ENCODE data around the gene KCNQ1.

The KCNQ1 gene

GRCh38 chr11:2564588-2565425 lies 120.0 kb downstream of the KCNQ1 start:
- no peak for TF ChIP-seq ZFP30 (CRISPR knock-in tag; IDR thresholded peaks at IDR 0.05)
- TF ChIP-seq CSRNP3 (CRISPR knock-in tag; IDR thresholded peaks at IDR 0.05): no peak
- TF ChIP-seq TSHZ2 (CRISPR knock-in tag; IDR thresholded peaks at IDR 0.05): no peak
- TF ChIP-seq ZC3H10 (CRISPR knock-in tag; IDR thresholded peaks at IDR 0.05): no peak
- no peak for TF ChIP-seq TOX (CRISPR knock-in tag; IDR thresholded peaks at IDR 0.05; ENCODE audit: borderline replicate concordance)
- no peak for TF ChIP-seq OSR1 (CRISPR knock-in tag; IDR thresholded peaks at IDR 0.05)
- TF ChIP-seq GLIS3 (CRISPR knock-in tag; IDR thresholded peaks at IDR 0.05): no peak
- TF ChIP-seq ZNF8 (CRISPR knock-in tag; IDR thresholded peaks at IDR 0.05): no peak
- no peak for TF ChIP-seq ARNTL (CRISPR knock-in tag; IDR thresholded peaks at IDR 0.05; ENCODE audit: borderline replicate concordance, low read depth)
- no peak for TF ChIP-seq SNAI2 (CRISPR knock-in tag; IDR thresholded peaks at IDR 0.05)
- no peak for TF ChIP-seq RARB (CRISPR knock-in tag; IDR thresholded peaks at IDR 0.05)
- no peak for TF ChIP-seq TCF4 (CRISPR knock-in tag; IDR thresholded peaks at IDR 0.05; ENCODE audit: borderline replicate concordance)
- TF ChIP-seq PPARA (CRISPR knock-in tag; IDR thresholded peaks at IDR 0.05; ENCODE audit: borderline replicate concordance): no peak
- no peak for ATAC-seq

GRCh38 chr11:2565447-2566222 lies 120.8 kb downstream of the KCNQ1 start:
- no peak for ATAC-seq
- TF ChIP-seq PPARA (CRISPR knock-in tag; IDR thresholded peaks at IDR 0.05; ENCODE audit: borderline replicate concordance) (no peak), CSDC2 (CRISPR knock-in tag; IDR thresholded peaks at IDR 0.05) (no peak), CSRNP3 (CRISPR knock-in tag; IDR thresholded peaks at IDR 0.05) (no peak), ZFP3 (CRISPR knock-in tag; IDR thresholded peaks at IDR 0.05) (no peak)

GRCh38 chr11:2566223-2567025 lies 121.6 kb downstream of the KCNQ1 start:
- no peak for ATAC-seq
- TF ChIP-seq ZFP3 (CRISPR knock-in tag; IDR thresholded peaks at IDR 0.05) (no peak), TCF4 (CRISPR knock-in tag; IDR thresholded peaks at IDR 0.05; ENCODE audit: borderline replicate concordance) (no peak), GLIS3 (CRISPR knock-in tag; IDR thresholded peaks at IDR 0.05) (no peak), ZNF8 (CRISPR knock-in tag; IDR thresholded peaks at IDR 0.05) (no peak), CSRNP3 (CRISPR knock-in tag; IDR thresholded peaks at IDR 0.05) (no peak), ARNTL (CRISPR knock-in tag; IDR thresholded peaks at IDR 0.05; ENCODE audit: borderline replicate concordance, low read depth) (no peak), ESRRG (CRISPR knock-in tag; IDR thresholded peaks at IDR 0.05) (no peak), TSHZ2 (CRISPR knock-in tag; IDR thresholded peaks at IDR 0.05) (no peak), POU6F1 (CRISPR knock-in tag; IDR thresholded peaks at IDR 0.05; ENCODE audit: borderline replicate concordance, low read depth) (no peak), SNAI2 (CRISPR knock-in tag; IDR thresholded peaks at IDR 0.05) (no peak), PATZ1 (CRISPR knock-in tag; IDR thresholded peaks at IDR 0.05; ENCODE audit: borderline replicate concordance) (no peak), CSDC2 (CRISPR knock-in tag; IDR thresholded peaks at IDR 0.05) (no peak), BACH2 (CRISPR knock-in tag; IDR thresholded peaks at IDR 0.05; ENCODE audit: borderline replicate concordance) (no peak)

All from SK-N-SH treated with all-trans-retinoic acid at 6 μM for 48 hours (cell line).